Natural killer cell (primary cell): ENCODE results near the gene RNF157. TPM values are rescaled to one million over a fixed set of nuclear protein-coding genes. Genes with fewer than 3 reads are reported as not detected.

ENCODE experiments used
- ATAC-seq, 3 donors: fragments of 150-1000 bp in 2 of 3; fragments of 200-7000 bp in 1 of 3; cut with Tn5 transposase; 1 replicate in 1 of 3; 2 replicates in 2 of 3; pipeline ENCODE4 v1.10.0; 2021; ENCODE audit warnings: mild to moderate bottlenecking in 2 of 3, moderate library complexity in 2 of 3
- DNase-seq, 2 donors: peaks; one replicate each; pipeline versions ENCODE4 v3.0.0 to v3.0.0-alpha.2; 2013 to 2021; ENCODE audit warnings: mixed read lengths in 1 of 2
- H3K27ac ChIP-seq: one replicate; pipeline ENCODE4 v1.5.1; 2013; ENCODE audit warnings: mild to moderate bottlenecking, low read length
- H3K27me3 ChIP-seq: one replicate; pipeline ENCODE4 v1.6.1; 2013; ENCODE audit warnings: low read length; ENCODE audit not compliant: control insufficient read depth, insufficient read depth
- H3K36me3 ChIP-seq: one replicate; pipeline ENCODE4 v1.6.1; 2013; ENCODE audit warnings: low read length; ENCODE audit not compliant: control insufficient read depth, insufficient read depth
- H3K4me1 ChIP-seq: one replicate; pipeline ENCODE4 v1.6.1; 2013; ENCODE audit warnings: low read length; ENCODE audit not compliant: control insufficient read depth, insufficient read depth
- H3K4me3 ChIP-seq: one replicate; pipeline ENCODE4 v1.5.1; 2013; ENCODE audit warnings: low read length
- H3K9me3 ChIP-seq: one replicate; pipeline ENCODE4 v1.6.1; 2013; ENCODE audit warnings: low read length; ENCODE audit not compliant: control insufficient read depth, insufficient read depth
- H3K27ac Mint-ChIP-seq, 2 donors: one replicate each; pipeline ENCODE4 v1.8.0; 2022; ENCODE audit warnings: mild to moderate bottlenecking in 2 of 2, mixed read lengths in 2 of 2, moderate library complexity in 1 of 2
- H3K27me3 Mint-ChIP-seq, 2 donors: one replicate each; pipeline ENCODE4 v1.8.0; 2022; ENCODE audit warnings: low read depth in 2 of 2, mixed read lengths in 2 of 2
- H3K36me3 Mint-ChIP-seq: one replicate; pipeline ENCODE4 v1.8.0; 2022; ENCODE audit warnings: mixed read lengths
- H3K4me1 Mint-ChIP-seq, 2 donors: one replicate each; pipeline ENCODE4 v1.8.0; 2022; ENCODE audit warnings: mixed read lengths in 2 of 2
- H3K4me3 Mint-ChIP-seq: one replicate; pipeline ENCODE4 v1.8.0; 2022; ENCODE audit warnings: mild to moderate bottlenecking, moderate library complexity, mixed read lengths
- H3K9me3 Mint-ChIP-seq, 2 donors: one replicate each; pipeline ENCODE4 v1.8.0; 2022; ENCODE audit warnings: mixed read lengths in 2 of 2
- WGBS: methylation state at CpG from one replicate; pipeline ENCODE4 v1.1.7; 2013; ENCODE audit warnings: missing lambda C conversion rate; ENCODE audit not compliant: insufficient coverage; 5-methylcytosine and 5-hydroxymethylcytosine counted together
- intact Hi-C: fragments of 100-400 bp; cut with micrococcal nuclease; formaldehyde crosslinking; loops from one replicate; pipeline ENCODE4 v1.14.2; 2022
- total RNA-seq, 4 donors: library from RNA; stranded (reverse); fragments of 120-200 nt in 1 of 4; gene quantifications; one replicate each; pipeline versions ENCODE4 v1.2.3 to v1.2.4, GENCODE V29; 2013 to 2022
- TF ChIP-seq, protein P1 (sequence below): fragments of 200-600 bp; IDR thresholded peaks from one replicate; pipeline ENCODE4 v1.8.0; 2022; ENCODE audit warnings: antibody characterized with exemption

The RNF157 gene
- total RNA-seq, 3 donors from 2014 or later (not counting 1 experiment from before 2014, with no cell fraction given) = 4.9 to 9.1 (median 8.5) TPM

DNA sequence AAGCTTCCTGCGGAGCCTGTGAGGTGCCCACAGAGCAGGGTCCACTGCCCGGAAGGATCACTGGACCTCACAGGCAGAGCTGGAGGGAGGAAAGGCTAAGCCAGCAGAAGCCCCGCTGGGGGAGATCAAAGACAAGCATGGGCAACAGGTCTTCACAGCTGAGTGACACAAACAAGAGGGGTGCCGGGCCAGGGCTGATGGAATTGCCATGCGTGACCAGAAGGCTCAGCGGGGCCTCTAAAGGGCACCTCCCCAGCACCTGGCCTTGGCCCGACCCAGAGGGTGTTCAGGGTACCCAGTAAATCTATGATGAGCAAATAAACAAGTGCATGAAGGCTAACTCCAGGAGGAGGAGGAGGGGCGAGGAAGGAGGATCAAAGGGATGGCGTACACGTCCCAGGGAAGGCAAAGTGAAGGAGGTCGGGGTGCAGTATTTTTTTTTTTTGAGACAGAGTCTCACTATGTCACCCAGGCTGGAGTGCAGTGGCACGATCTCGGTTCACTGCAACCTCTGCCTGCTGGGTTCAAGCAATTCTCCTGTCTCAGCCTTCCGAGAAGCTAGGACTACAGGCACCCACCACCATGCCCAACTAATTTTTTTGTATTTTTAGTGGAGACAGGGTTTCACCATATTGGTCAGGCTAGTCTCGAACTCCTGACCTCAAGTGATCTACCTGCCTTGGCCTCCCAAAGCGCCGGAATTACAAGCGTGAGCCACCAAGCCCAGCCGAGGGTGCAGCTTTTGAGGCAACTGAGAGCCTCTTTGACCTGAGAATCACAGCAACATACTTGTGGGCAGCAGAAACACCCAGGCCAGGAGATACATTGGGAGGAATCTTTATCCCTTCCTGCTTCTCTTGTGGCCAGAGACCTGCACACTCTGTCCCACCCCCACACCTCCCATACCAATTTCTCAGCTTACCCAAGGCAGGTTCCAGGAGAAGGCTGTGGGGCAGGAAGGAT, 120.6 kb downstream of the RNF157 start:
- no peak overlapping the region for H3K4me3 ChIP-seq
- Mint-ChIP-seq H3K27ac (no peak overlapping the region), H3K36me3 (no peaks in the 10 kb centered on the region), H3K27me3 (no peaks in the 10 kb centered on the region), H3K9me3 (no peaks in the 10 kb centered on the region), H3K4me1 (peaks cover 0 to 15% of the 10 kb centered on the region in 2 donors), H3K4me3 (no peak overlapping the region)
- no peaks in the 10 kb centered on the region for H3K9me3 ChIP-seq
- TF ChIP-seq, protein P1, sequence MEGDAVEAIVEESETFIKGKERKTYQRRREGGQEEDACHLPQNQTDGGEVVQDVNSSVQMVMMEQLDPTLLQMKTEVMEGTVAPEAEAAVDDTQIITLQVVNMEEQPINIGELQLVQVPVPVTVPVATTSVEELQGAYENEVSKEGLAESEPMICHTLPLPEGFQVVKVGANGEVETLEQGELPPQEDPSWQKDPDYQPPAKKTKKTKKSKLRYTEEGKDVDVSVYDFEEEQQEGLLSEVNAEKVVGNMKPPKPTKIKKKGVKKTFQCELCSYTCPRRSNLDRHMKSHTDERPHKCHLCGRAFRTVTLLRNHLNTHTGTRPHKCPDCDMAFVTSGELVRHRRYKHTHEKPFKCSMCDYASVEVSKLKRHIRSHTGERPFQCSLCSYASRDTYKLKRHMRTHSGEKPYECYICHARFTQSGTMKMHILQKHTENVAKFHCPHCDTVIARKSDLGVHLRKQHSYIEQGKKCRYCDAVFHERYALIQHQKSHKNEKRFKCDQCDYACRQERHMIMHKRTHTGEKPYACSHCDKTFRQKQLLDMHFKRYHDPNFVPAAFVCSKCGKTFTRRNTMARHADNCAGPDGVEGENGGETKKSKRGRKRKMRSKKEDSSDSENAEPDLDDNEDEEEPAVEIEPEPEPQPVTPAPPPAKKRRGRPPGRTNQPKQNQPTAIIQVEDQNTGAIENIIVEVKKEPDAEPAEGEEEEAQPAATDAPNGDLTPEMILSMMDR = no peak
- H3K4me1 ChIP-seq = peaks cover 14% of the 10 kb centered on the region
- H3K27ac ChIP-seq = no peak overlapping the region
- ATAC-seq = no peak
- intact Hi-C loops = no loop called here
- no peaks in the 10 kb centered on the region for H3K36me3 ChIP-seq
- DNase-seq = no peak
- 87% methylated on average over 19 of the region's 19 CpGs for WGBS
- H3K27me3 ChIP-seq = no peaks in the 10 kb centered on the region

DNA sequence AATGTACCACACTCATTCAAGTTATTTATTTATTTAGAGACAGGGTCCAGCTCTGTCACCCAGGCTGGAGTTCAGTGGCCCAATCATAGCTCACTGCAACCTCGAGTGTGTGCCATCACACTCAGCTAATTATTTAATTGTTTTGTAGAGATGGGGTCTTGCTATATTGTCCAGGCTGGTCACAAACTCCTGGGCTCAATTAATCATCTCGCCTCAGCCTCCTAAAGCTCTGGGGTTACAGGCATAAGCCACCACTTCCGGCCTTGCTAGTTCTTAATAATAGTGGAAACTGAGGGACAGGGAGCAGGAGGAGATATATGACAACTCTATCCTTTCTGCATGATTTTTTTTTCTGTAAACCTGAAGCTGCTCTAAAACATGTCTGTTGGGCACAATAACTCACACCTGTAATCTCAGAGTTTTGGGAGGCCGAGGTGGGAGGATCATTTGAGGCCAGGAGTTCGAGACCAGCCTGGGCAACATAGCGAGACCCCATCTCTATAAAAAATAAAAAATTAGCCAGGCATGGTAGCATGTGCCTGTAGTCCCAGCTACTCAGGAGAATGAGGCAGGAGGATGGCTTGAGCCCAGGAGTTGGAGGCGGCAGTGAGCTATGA, 125.0 kb downstream of the RNF157 start:
- Histone ChIP-seq H3K27me3 (no peaks in the 10 kb centered on the region), H3K4me1 (no peaks in the 10 kb centered on the region), H3K9me3 (no peaks in the 10 kb centered on the region), H3K36me3 (no peaks in the 10 kb centered on the region), H3K4me3 (no peak overlapping the region), H3K27ac (no peak overlapping the region)
- DNase-seq (no peak), ATAC-seq (no peak)
- no peak overlapping the region for H3K27ac Mint-ChIP-seq
- intact Hi-C loops = no loop called here
- no peak overlapping the region for H3K4me3 Mint-ChIP-seq
- 81% methylated on average over 7 of the region's 7 CpGs for WGBS
- H3K27me3 Mint-ChIP-seq = no peaks in the 10 kb centered on the region
- no peaks in the 10 kb centered on the region for H3K9me3 Mint-ChIP-seq
- no peaks in the 10 kb centered on the region for H3K36me3 Mint-ChIP-seq
- TF ChIP-seq, protein P1 = no peak
- no peaks in the 10 kb centered on the region for H3K4me1 Mint-ChIP-seq

DNA sequence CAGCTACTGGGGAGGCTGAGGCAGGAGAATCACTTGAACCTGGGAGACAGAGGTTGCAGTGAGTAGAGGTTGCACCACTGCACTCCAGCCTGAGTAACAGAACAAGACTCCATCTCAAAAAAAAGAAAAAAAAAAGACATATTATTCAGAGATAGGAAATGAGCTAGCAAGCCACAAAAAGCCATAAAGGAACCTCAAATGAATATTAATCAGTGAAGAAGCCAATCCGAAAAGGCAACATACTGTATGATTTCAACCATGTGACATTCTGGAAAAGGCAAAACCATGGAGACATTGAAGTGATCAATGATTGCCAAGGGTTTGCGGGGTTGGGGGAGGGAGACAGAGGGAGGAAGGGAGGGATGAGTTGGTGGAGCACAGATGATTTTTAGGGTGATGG, 128.3 kb downstream of the RNF157 start:
- ATAC-seq (no peak), DNase-seq (no peak)
- Histone ChIP-seq H3K36me3 (no peaks in the 10 kb centered on the region), H3K27ac (no peak overlapping the region), H3K9me3 (no peaks in the 10 kb centered on the region), H3K27me3 (no peaks in the 10 kb centered on the region), H3K4me1 (no peaks in the 10 kb centered on the region), H3K4me3 (no peak overlapping the region)
- Mint-ChIP-seq H3K27me3 (no peaks in the 10 kb centered on the region), H3K36me3 (no peaks in the 10 kb centered on the region), H3K9me3 (no peaks in the 10 kb centered on the region), H3K4me3 (no peak overlapping the region), H3K4me1 (no peaks in the 10 kb centered on the region), H3K27ac (no peak overlapping the region)
- intact Hi-C loops = no loop called here
- TF ChIP-seq, protein P1 = no peak
- WGBS = 78% methylated on average over 2 of the region's 2 CpGs
